ENCODE measurements around the gene USP2. TPM values are rescaled to one million over a fixed set of nuclear protein-coding genes. Genes with fewer than 3 reads are reported as not detected.

Gene USP2
- total and polyA plus RNA-seq, 2 of the 8 experiments (the other 6 are each of a cell fraction or from before 2014, with no cell fraction given): 2.2 to 6.9 TPM

- H2BK20ac ChIP-seq (ENCODE audit: low read length): no peak overlapping the region
- H4K5ac ChIP-seq (ENCODE audit: insufficient read length, low read depth, low read length): peak overlapping the region; percentile 20
- peaks cover 21% of the 10 kb centered on the region for H3K23me2 ChIP-seq (ENCODE audit: low read depth, low read length)
- H4K8ac ChIP-seq (ENCODE audit: extremely low read depth, insufficient read depth, low read length): peak overlapping the region; percentile 45; the same call in 1 of the 2 replicates
- H2BK15ac ChIP-seq (ENCODE audit: low read length): peak overlapping the region; percentile 24; the same call in 1 of the 2 replicates
- H4K91ac ChIP-seq (replicated peaks; ENCODE audit: insufficient read length, low read length): peak overlapping the region; percentile 15
- ChIA-PET CTCF (ENCODE audit: partially characterized antibody) (interaction anchor here (0.9 to 26.3 kb wide), 13 partner anchors 10 to 730 kb away, joined by 3 to 474 read pairs (median 5); partner anchors contain the start of genes C1QTNF5, MFRP and THY1), POLR2A (ENCODE audit: partially characterized antibody) (interaction anchor here (0.6 to 1.6 kb wide), 4 partner anchors 13 to 87 kb away, joined by 3 to 6 read pairs (median 4); partner anchors contain the start of gene C1QTNF5)
- H3K4me2 ChIP-seq (ENCODE audit: insufficient read depth in 1 of 2, low read depth in 2 of 2, low read length in 2 of 2): peak overlapping the region; percentile 39 to 45; a peak in 3 of 4 replicates
- peak overlapping the region; percentile 55; the same call in 1 of the 2 replicates for H2BK12ac ChIP-seq (ENCODE audit: low read depth, low read length)
- FAIRE-seq (no peak), DNase-seq (ENCODE audit: low read depth in 1 of 2, low spot score in 2 of 2) (no peak)
- H3K9me3 ChIP-seq (ENCODE audit: insufficient read depth in 2 of 2, low read depth in 1 of 2, low read length in 1 of 2): no peaks in the 10 kb centered on the region
- 59% methylated on average over 5 of the region's 6 CpGs; no CpG with 5 or more reads in 1 of the 2 experiments for WGBS, 2 experiments (ENCODE audit: extremely low coverage in 1 of 2, insufficient coverage in 1 of 2, insufficient read length in 1 of 2, insufficient replicate concordance in 2 of 2, low coverage in 1 of 2, low lambda C conversion rate in 2 of 2, missing lambda C conversion rate in 1 of 2)
- 0 out of 2 replicates have a peak, but pooled peaks have one; percentile 16 for TF ChIP-seq CEBPB (IDR thresholded peaks at IDR 0.05; ENCODE audit: low read depth, low read length)
- peak; percentile 54; the same call in 1 of the 2 replicates for TF ChIP-seq TEAD4 (IDR thresholded peaks at IDR 0.05; ENCODE audit: low read depth, low read length)
- 0 out of 4 replicates have a peak, but pooled peaks of 1 of the 2 experiments have one; percentile 43 for TF ChIP-seq SIN3A (conservative IDR thresholded peaks at IDR 0.05 in 1 of 2, IDR thresholded peaks at IDR 0.05 in 1 of 2; ENCODE audit: low read depth in 1 of 2, low read length in 2 of 2)
- no peak for TF ChIP-seq RXRA (IDR thresholded peaks at IDR 0.05; ENCODE audit: insufficient read depth, low read depth, low read length)
- peak; percentile 45 for TF ChIP-seq SP1 (IDR thresholded peaks at IDR 0.05; ENCODE audit: low read depth, low read length)
- TF ChIP-seq EGR1 (IDR thresholded peaks at IDR 0.05; ENCODE audit: borderline replicate concordance, low read depth, low read length): no peak
- 0 out of 2 replicates have a peak, but pooled peaks have one; percentile 53 for TF ChIP-seq SP4 (IDR thresholded peaks at IDR 0.05; ENCODE audit: low read length)
- no peak overlapping the region for H3K27ac ChIP-seq (ENCODE audit: low read depth, low read length)
- no peak overlapping the region for H2AK5ac ChIP-seq (ENCODE audit: low read depth, low read length)
- no peak overlapping the region for H2BK120ac ChIP-seq (replicated peaks; ENCODE audit: low read depth, low read length)
- no peak overlapping the region for H3K14ac ChIP-seq (ENCODE audit: insufficient read length)
- H3K36me3 ChIP-seq (ENCODE audit: control insufficient read depth in 2 of 4, insufficient read depth in 4 of 4, low read length in 3 of 4): no peaks in the 10 kb centered on the region
- 0 out of 2 replicates have a peak overlapping the region, but pooled peaks have one; percentile 54 for H2BK5ac ChIP-seq (ENCODE audit: low read depth, low read length)
- H3K4me3 ChIP-seq (ENCODE audit: extremely low read depth in 1 of 4, insufficient read depth in 2 of 4, low read depth in 3 of 4, low read length in 4 of 4): peak overlapping the region in 3 of 4 experiments; percentile 5 to 33 (median 15); a peak in 3 of 8 replicates
- H3K4ac ChIP-seq (replicated peaks; ENCODE audit: insufficient read length, low read depth, low read length): peak overlapping the region; percentile 32
- no peak overlapping the region for H3K56ac ChIP-seq (replicated peaks; ENCODE audit: insufficient read length, low read depth, low read length)
- H4K20me1 ChIP-seq (replicated peaks in 1 of 2; ENCODE audit: control insufficient read depth in 1 of 2, insufficient read depth in 2 of 2, low read length in 2 of 2): peaks cover 0 to 2% of the 10 kb centered on the region in 2 experiments
- H3K79me2 ChIP-seq (ENCODE audit: control insufficient read depth in 1 of 2, insufficient read depth in 2 of 2, low read length in 2 of 2): no peaks in the 10 kb centered on the region
- H2AFZ ChIP-seq (ENCODE audit: low read length): no peak overlapping the region
- H3K9ac ChIP-seq (replicated peaks in 1 of 4; ENCODE audit: extremely low read depth in 1 of 4, low read depth in 3 of 4, low read length in 3 of 4): no peak overlapping the region
- no peaks in the 10 kb centered on the region for H3K79me1 ChIP-seq (ENCODE audit: low read depth, low read length)
- peaks cover 0 to 12% (median 10%) of the 10 kb centered on the region in 4 experiments; a peak in 6 of 7 replicates for H3K27me3 ChIP-seq (replicated peaks in 1 of 4; ENCODE audit: control insufficient read depth in 3 of 4, extremely low read depth in 1 of 4, insufficient read depth in 3 of 4, low read length in 3 of 4)
- H3K4me1 ChIP-seq (replicated peaks in 1 of 4; ENCODE audit: control insufficient read depth in 3 of 4, insufficient read depth in 4 of 4, low read length in 3 of 4): peaks cover 9 to 59% (median 45%) of the 10 kb centered on the region in 4 experiments
- no peak overlapping the region for H3K23ac ChIP-seq (ENCODE audit: insufficient read length)
- H3K18ac ChIP-seq (ENCODE audit: extremely low read depth, low read length): peak overlapping the region; percentile 32; the same call in 1 of the 2 replicates
Measured at GRCh38 chr11:119377961-119378667, 3.4 kb downstream of the USP2 start.
